ENCODE data around the gene MINDY4B. TPM values are rescaled to one million over a fixed set of nuclear protein-coding genes. Genes with fewer than 3 reads are reported as not detected.

MINDY4B gene
- total and polyA plus RNA-seq, 2 experiments from 2014 or later, result not detected

- ATAC-seq (no peak), DNase-seq (ENCODE audit: low spot score) (no peak)
- Histone ChIP-seq H3K4me2 (no peak overlapping the region), H4K20me1 (replicated peaks; ENCODE audit: insufficient read depth) (no peaks in the 10 kb centered on the region), H3K36me3 (ENCODE audit: insufficient read depth) (no peaks in the 10 kb centered on the region), H3K4me1 (ENCODE audit: insufficient read depth) (no peaks in the 10 kb centered on the region), H2AFZ (no peak overlapping the region), H3K4me3 (no peak overlapping the region), H3K79me2 (replicated peaks; ENCODE audit: insufficient read depth) (no peaks in the 10 kb centered on the region), H3F3A (replicated peaks; ENCODE audit: low read depth) (no peaks in the 10 kb centered on the region), H3K27me3 (ENCODE audit: insufficient read depth) (no peaks in the 10 kb centered on the region), H3K27ac (ENCODE audit: low read depth) (no peak overlapping the region), H3K9me2 (ENCODE audit: insufficient read depth) (0 out of 2 replicates have a peak, but pooled peaks cover 3% of the 10 kb centered on the region)
- Mint-ChIP-seq H3K27me3 (ENCODE audit: insufficient read depth, low read depth, poor library complexity) (no peaks in the 10 kb centered on the region), H3K4me1 (peaks cover 4% of the 10 kb centered on the region; the same call in 1 of the 3 replicates), H3K9me3 (no peaks in the 10 kb centered on the region; the same call in 2 of the 3 replicates), H3K27ac (no peak overlapping the region), H3K4me3 (no peak overlapping the region), H3K36me3 (ENCODE audit: low read depth) (no peaks in the 10 kb centered on the region; the same call in 2 of the 3 replicates)
- no peak for TF ChIP-seq NANOG (IDR thresholded peaks at IDR 0.05; ENCODE audit: borderline replicate concordance)
- TF ChIP-seq EZH2 (IDR thresholded peaks at IDR 0.05; ENCODE audit: low read depth, unreplicated experiment), result no peak
- TF ChIP-seq ZNF114 (CRISPR knock-in tag; IDR thresholded peaks at IDR 0.05), result no peak
- TF ChIP-seq EZH2phosphoT487 (IDR thresholded peaks at IDR 0.05; ENCODE audit: unreplicated experiment), result no peak
- TF ChIP-seq ETS1 (IDR thresholded peaks at IDR 0.05), result no peak
- TF ChIP-seq REST (IDR thresholded peaks at IDR 0.05; ENCODE audit: unreplicated experiment), result no peak
- no peak for TF ChIP-seq STAT1 (IDR thresholded peaks at IDR 0.05; ENCODE audit: unreplicated experiment)
- TF ChIP-seq POLR2AphosphoS5 (IDR thresholded peaks at IDR 0.05; ENCODE audit: low read depth), result no peak
- no peak for TF ChIP-seq ZNF331 (CRISPR knock-in tag; IDR thresholded peaks at IDR 0.05; ENCODE audit: low read depth)
- no peak for TF ChIP-seq CREB1 (CRISPR knock-in tag; IDR thresholded peaks at IDR 0.05; ENCODE audit: low read depth)
These were observed 19.7 kb downstream of the MINDY4B start for GRCh38 chr3:150885535-150885934.

DNA sequence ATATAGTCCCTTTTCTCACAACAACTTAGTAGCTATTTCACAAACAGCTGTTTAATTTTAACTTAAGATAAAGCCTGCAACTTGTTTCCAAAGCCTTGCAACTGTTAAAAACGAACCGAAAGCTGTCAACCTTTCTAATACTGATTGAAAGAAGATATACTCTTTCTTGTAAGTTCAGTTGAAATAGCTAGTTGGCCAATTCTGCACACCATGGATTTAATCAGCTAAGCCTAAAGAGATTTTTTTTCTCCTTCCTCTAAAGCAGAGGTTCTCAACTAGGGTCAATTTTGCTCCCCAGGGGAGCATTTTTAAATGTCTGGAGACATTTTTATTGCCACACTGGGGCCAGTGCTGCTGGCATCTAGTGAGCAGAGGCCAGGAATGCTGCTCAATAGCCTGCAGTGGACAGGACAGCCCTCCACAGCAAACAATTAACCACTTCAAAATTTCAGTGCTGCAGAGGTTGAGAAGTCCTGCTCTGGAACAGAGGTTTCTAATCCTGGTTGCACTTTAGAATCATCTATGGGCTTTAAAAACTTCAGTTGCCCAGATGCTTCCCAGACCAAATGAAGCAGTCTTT, 26.2 kb downstream of the MINDY4B start:
- no peaks in the 10 kb centered on the region for H3K27me3 ChIP-seq (ENCODE audit: insufficient read depth)
- no peaks in the 10 kb centered on the region for H3K79me2 ChIP-seq (replicated peaks; ENCODE audit: insufficient read depth)
- H3K36me3 ChIP-seq (ENCODE audit: insufficient read depth), result no peaks in the 10 kb centered on the region
- no peaks in the 10 kb centered on the region for H3F3A ChIP-seq (replicated peaks; ENCODE audit: low read depth)
- Mint-ChIP-seq H3K4me1 (peaks cover 4% of the 10 kb centered on the region; the same call in 1 of the 3 replicates), H3K27ac (no peak overlapping the region), H3K4me3 (no peak overlapping the region), H3K36me3 (ENCODE audit: low read depth) (no peaks in the 10 kb centered on the region), H3K27me3 (ENCODE audit: insufficient read depth, low read depth, poor library complexity) (no peaks in the 10 kb centered on the region), H3K9me3 (no peaks in the 10 kb centered on the region)
- ATAC-seq (no peak), DNase-seq (ENCODE audit: low spot score) (no peak)
- no peaks in the 10 kb centered on the region for H3K9me2 ChIP-seq (ENCODE audit: insufficient read depth)
- peak overlapping the region; percentile 74; the same call in 1 of the 2 replicates for H2AFZ ChIP-seq
- no peak overlapping the region for H3K27ac ChIP-seq (ENCODE audit: low read depth)
- H3K4me2 ChIP-seq, result no peak overlapping the region
- no peaks in the 10 kb centered on the region for H3K4me1 ChIP-seq (ENCODE audit: insufficient read depth)
- H3K4me3 ChIP-seq, result no peak overlapping the region
- H4K20me1 ChIP-seq (replicated peaks; ENCODE audit: insufficient read depth), result no peaks in the 10 kb centered on the region
- TF ChIP-seq ZNF331 (CRISPR knock-in tag; IDR thresholded peaks at IDR 0.05; ENCODE audit: low read depth) (no peak), JUNB (IDR thresholded peaks at IDR 0.05; ENCODE audit: unreplicated experiment) (no peak), ZNF114 (CRISPR knock-in tag; IDR thresholded peaks at IDR 0.05) (no peak), NANOG (IDR thresholded peaks at IDR 0.05; ENCODE audit: borderline replicate concordance) (no peak), STAT1 (IDR thresholded peaks at IDR 0.05; ENCODE audit: unreplicated experiment) (no peak), POLR2AphosphoS5 (IDR thresholded peaks at IDR 0.05; ENCODE audit: low read depth) (no peak)

Data from GM23338 (cell line).